ENCODE measurements around the gene GRK2. TPM values are rescaled to one million over a fixed set of nuclear protein-coding genes. Genes with fewer than 3 reads are reported as not detected.

Gene GRK2
- total and polyA plus RNA-seq, 2 donors (not counting 1 experiment from before 2014, with no cell fraction given): 294 to 534 TPM

- Mint-ChIP-seq H3K27ac (no peak within 1 kb of the TSS), H3K4me1 (peaks cover 3% of the 10 kb centered on the region), H3K4me3 (peak within 1 kb of the TSS; percentile 37), H3K9me3 (ENCODE audit: insufficient read depth) (no peaks in the 10 kb centered on the region), H3K27me3 (no peaks in the 10 kb centered on the region)
- Histone ChIP-seq H3K27me3 (replicated peaks in 1 of 4; ENCODE audit: control extremely low read depth in 1 of 4, control insufficient read depth in 3 of 4, insufficient read depth in 4 of 4, low read length in 3 of 4) (no peaks in the 10 kb centered on the region), H3K9me3 (ENCODE audit: control extremely low read depth in 1 of 3, control insufficient read depth in 2 of 3, insufficient read depth in 1 of 3, low read length in 2 of 3) (no peaks in the 10 kb centered on the region), H3K36me3 (replicated peaks in 1 of 2; ENCODE audit: control extremely low read depth in 1 of 2, control insufficient read depth in 1 of 2, extremely low read depth in 1 of 2, insufficient read depth in 2 of 2, low read length in 1 of 2) (peaks cover 5 to 44% of the 10 kb centered on the region in 2 experiments), H4K20me1 (ENCODE audit: control insufficient read depth, insufficient read depth, low read length, poor library complexity, severe bottlenecking) (peaks cover 43% of the 10 kb centered on the region), H3K4me2 (replicated peaks; ENCODE audit: low read depth, low read length, poor library complexity, severe bottlenecking) (peak within 1 kb of the TSS; percentile 75), H3K4me1 (ENCODE audit: control insufficient read depth in 2 of 2, insufficient read depth in 2 of 2, low read length in 2 of 2) (peaks cover 3 to 4% of the 10 kb centered on the region in 2 donors), H3K27ac (ENCODE audit: low read length in 2 of 2) (no peak within 1 kb of the TSS), H2AFZ (ENCODE audit: insufficient read depth, low read depth, low read length, poor library complexity, severe bottlenecking) (peak within 1 kb of the TSS; percentile 49), H3K79me2 (ENCODE audit: control insufficient read depth, insufficient read depth, low read length) (peaks cover 18% of the 10 kb centered on the region), H3K9ac (ENCODE audit: low read length) (peak within 1 kb of the TSS; percentile 45), H3K4me3 (ENCODE audit: control extremely low read depth in 1 of 5, extremely low read depth in 1 of 5, insufficient read depth in 1 of 5, low read depth in 2 of 5, low read length in 4 of 5) (peak within 1 kb of the TSS in 3 of 5 experiments; percentile 38 to 56 (median 44))
- POLR2A ChIA-PET: interaction anchor here (0.5 to 2.2 kb wide), 5 partner anchors 10 to 754 kb away, joined by 3 to 10 read pairs (median 5); partner anchors contain the start of genes ANKRD13D and CLCF1
- CTCF ChIA-PET: interaction anchor here (1.1 to 2.6 kb wide), 3 partner anchors 14 to 41 kb away, joined by 4 to 8 read pairs (median 4); no protein-coding TSS in a partner anchor
- 44% methylated on average over 65 of the region's 65 CpGs for whole genome bisulfite sequencing (ENCODE audit: insufficient coverage)
- TF ChIP-seq CTCF (IDR thresholded peaks at IDR 0.05): no peak
- no peak for TF ChIP-seq EZH2 (IDR thresholded peaks at IDR 0.05; ENCODE audit: borderline replicate concordance, insufficient read depth, low read depth, low read length, poor library complexity, severe bottlenecking)
- peak; percentile 88 for ATAC-seq (ENCODE audit: low read depth)
- intact Hi-C loops (cut with micrococcal nuclease): no loop called here
- no peak for DNase-seq
These were observed 37.0 kb downstream of the GRK2 start, which contains the start of gene SSH3 for GRCh38 chr11:67303132-67303834. Gene SSH3 (plus strand): TSS chr11:67303530. CDS start chr11:67303626, 96 bp downstream.

Measured in B cell (primary cell).